K562 (cell line): ENCODE results near the gene PFAS.

Experiments used
- CHD2 ChIP-seq: IDR thresholded peaks from 2 replicates; pipeline ENCODE4 v1.6.1; 2011; ENCODE audit warnings: low read depth, low read length
- HLTF ChIP-seq: fragments of 450-650 bp; IDR thresholded peaks from 2 replicates; pipeline ENCODE4 v1.6.1; 2016
- NEUROD1 ChIP-seq: fragments of 150-350 bp; IDR thresholded peaks from 2 replicates; pipeline ENCODE4 v1.6.1; 2014; ENCODE audit warnings: borderline replicate concordance, low read length, low read depth; ENCODE audit not compliant: partially characterized antibody
- ZNF695 ChIP-seq: fragments of 450-650 bp; formaldehyde crosslinking; IDR thresholded peaks from 2 replicates; pipeline ENCODE4 v1.4.0; 2020; ENCODE audit warnings: mild to moderate bottlenecking, moderate library complexity
- TF ChIP-seq, protein P1 (sequence below), 3 experiments: IDR thresholded peaks in 2 of 3; conservative IDR thresholded peaks in 1 of 3; 2 replicates each; pipeline ENCODE4 v1.5.1; 2011 to 2012; ENCODE audit warnings: low read length in 3 of 3, mild to moderate bottlenecking in 3 of 3, control low read depth in 2 of 3, improper control_type of control experiment in 1 of 3, inconsistent platforms in 1 of 3, low read depth in 1 of 3, mixed read lengths in 1 of 3, moderate library complexity in 1 of 3; ENCODE audit not compliant: insufficient read depth in 2 of 3

DNA sequence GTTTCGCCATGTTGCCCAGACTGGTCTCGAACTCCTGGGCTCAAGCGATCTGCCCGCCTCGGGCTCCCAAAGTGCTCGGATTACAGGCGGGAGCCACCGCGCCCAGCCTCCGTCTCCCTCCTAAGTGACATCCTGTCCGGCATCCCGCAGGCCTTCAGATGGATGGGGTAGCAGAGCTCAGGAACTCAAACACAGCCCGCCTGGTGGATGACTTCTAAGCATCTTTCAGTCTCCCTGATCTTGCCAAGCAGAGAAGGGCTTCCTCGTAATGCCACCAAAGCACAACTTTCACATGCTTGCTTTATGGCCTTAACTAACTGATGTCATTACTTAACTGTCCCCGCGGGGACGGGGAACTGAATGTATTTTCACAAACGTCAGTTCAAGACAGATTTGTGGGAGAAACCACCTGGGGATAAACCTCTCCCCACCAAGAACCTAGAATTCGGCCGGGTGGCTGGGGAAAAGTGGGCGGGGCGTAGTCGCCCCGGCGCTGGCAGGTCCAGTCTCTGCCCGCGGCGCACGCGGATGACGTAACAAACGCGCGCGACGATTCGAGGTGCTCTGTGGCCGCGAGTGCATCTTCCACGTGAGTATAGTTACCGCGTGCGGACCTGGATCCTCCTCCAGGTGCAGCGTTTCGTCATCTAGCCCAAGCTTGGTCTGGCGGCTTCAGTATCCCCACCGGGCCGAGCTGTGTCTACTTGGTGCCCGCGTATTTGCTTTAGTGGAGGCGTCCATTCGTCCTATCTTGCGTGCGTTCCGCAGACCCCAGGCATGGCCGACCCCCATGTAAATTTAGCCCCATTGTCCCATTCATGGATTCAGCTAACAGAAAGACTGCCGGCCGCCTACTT, at the start of gene PFAS:
- TF ChIP-seq CHD2 (peak; percentile 26; the same call in 1 of the 2 replicates), NEUROD1 (peak; percentile 24), HLTF (no peak), ZNF695 (CRISPR knock-in tag) (no peak)
- TF ChIP-seq, protein P1, sequence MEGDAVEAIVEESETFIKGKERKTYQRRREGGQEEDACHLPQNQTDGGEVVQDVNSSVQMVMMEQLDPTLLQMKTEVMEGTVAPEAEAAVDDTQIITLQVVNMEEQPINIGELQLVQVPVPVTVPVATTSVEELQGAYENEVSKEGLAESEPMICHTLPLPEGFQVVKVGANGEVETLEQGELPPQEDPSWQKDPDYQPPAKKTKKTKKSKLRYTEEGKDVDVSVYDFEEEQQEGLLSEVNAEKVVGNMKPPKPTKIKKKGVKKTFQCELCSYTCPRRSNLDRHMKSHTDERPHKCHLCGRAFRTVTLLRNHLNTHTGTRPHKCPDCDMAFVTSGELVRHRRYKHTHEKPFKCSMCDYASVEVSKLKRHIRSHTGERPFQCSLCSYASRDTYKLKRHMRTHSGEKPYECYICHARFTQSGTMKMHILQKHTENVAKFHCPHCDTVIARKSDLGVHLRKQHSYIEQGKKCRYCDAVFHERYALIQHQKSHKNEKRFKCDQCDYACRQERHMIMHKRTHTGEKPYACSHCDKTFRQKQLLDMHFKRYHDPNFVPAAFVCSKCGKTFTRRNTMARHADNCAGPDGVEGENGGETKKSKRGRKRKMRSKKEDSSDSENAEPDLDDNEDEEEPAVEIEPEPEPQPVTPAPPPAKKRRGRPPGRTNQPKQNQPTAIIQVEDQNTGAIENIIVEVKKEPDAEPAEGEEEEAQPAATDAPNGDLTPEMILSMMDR (IDR thresholded peaks at IDR 0.05 in 2 of 3, conservative IDR thresholded peaks at IDR 0.05 in 1 of 3; ENCODE audit: insufficient read depth in 2 of 3, low read depth in 1 of 3, low read length in 3 of 3) = 0 out of 6 replicates have a peak, but pooled peaks of 1 of the 3 experiments have one; percentile 0
